ENCODE results near the gene NRTN.
A peak's percentile ranks its signal among the peaks of the same experiment; 100 is the strongest.

NRTN gene

DNA sequence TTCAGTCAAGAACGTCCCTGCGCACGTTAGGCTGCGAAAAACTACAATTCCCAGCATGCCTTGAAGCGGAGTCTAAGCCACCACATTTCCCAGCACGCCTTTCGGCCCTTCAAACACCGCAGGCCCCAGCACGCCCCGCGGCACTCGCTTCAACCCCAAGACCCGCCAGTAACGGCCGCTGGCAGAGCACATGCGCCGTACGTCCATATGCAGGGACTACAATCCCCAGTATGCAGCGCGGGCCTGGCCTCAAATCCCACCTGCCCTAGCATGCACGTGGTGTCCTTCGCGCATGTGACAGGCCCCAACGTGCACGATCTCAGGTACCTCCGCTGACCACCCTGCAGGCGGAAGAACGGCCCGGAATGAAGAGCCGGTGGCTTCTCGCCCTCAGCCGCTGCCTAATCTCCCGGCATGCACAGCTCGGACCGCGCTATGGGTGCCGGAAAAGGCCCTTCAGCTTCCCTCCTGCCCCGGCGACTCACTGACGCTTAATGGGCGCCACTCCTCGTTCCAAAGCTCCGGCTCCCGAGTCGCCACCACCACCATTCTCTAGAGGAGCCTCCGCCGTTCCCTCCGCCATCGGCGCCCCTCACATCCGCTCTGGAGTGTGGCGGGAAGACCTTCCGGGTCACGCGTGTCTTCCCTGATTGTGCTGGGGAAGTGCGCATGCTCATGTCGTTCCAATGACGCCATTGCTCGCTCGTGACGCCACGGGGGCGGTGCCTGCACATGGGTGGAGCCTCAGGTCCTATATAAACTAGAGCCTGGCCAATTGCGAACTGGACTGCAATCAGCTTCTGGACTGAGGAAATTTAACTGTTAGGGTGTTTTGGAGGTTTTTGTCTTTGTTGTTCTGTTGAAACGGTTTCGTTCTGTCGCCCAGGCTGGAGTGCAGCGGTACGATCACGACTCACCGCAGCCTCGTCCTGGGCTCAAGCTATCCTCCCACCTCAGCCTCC lies 14.0 kb upstream of the NRTN start, which contains the start of gene DUS3L:
DUS3L (minus strand) TSS at position 605 of the 962 bp plus-strand sequence; CDS start at position 583, 22 bp downstream.
- DNase-seq: peak; percentile 97 to 98

GRCh38 chr19:5792224-5792623 lies 12.6 kb upstream of the NRTN start:
- no peak for DNase-seq

- DNase-seq: no peak
These were observed 11.7 kb upstream of the NRTN start for GRCh38 chr19:5793188-5793587.

DNA sequence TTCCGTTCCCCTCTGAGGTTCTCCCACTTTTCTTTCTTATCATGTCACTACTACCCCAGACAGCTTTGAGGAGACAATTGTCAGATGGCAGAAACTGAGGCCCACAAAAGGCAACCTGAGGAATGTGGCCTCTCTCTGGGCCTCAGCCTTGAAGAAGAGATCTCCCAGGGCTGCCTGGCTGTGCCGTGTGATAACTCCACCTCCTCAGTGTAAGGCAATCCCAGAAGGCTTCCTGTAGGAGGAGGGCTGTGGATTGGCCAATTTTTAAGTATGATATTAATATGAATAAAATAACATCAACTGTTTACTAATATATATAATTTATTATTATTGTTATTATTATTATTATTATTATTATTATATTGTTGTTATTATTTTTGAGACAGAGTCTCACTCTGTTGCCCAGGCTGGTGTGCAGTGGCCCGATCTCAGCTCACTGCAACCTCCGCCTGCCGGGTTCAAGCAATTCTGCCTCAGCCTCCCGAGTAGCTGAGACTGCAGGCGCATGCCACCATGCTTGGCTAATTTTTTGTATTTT lies 9.4 kb upstream of the NRTN start:
- DNase-seq: no peak

DNA sequence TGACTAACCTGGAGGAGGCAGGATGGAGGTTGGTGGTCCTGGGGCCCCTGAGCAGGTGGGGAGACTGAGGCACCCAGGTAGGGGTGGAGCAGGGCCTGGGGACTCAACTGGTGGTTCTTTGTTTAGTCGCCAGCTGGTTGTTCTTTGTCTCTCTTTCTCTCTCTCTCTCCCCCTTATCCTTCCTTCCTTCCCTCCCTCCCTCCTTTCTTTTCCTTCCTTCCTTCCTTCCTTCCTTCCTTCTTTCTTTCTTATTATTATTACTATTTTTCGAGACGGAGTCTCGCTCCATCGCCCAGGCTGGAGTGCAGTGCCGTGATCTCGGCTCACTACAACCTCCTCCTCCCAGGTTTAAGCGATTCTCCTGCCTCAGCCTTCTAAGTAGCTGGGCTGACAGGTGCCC lies 6.6 kb upstream of the NRTN start:
- no peak for DNase-seq

GRCh38 chr19:5799247-5800241 lies 5.3 kb upstream of the NRTN start:
- no peak for DNase-seq

DNA sequence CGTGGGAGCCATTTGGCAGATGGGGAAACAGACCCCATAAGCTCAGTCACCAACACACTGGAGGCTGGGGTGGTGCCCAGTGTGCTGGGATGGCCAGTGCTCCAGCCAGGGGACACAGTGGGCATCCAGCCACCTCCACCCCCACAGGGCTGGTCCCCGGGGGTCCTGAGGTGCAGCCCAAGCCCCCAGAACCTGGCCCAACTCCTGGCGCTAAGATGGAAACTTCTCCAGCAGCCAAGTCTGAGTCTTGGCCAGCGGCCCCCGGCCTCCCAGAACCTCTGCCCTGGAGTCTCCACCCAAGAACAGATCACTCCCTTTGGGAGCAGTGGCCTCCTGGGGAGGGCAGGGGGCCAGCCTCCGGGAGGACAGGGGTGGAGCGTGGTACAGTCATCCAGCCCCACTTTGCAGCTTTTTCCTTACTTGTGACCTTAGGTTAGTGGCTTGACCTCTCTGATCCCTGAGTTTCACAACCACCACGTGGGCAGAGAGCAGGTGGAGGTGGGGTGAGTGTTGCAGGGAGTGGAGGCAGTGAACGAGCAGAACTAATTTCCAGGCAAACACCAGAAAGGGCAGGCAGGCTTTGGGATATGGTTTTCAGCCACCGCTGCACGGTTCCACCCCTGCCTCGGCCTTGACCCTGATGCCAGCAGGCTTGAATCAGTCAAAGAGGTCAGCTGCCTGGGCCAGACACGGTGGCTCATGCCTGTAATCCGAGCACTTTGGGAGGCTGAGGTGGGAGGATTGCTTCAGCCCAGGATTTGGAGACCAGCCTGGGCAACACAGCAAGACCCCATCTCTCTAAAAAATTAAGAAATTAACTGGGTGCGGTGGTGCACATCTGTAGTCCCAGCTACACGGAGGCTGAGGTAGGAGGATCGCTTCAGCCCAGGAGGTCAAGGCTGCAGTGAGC lies 4.3 kb upstream of the NRTN start:
- no peak for DNase-seq

DNA sequence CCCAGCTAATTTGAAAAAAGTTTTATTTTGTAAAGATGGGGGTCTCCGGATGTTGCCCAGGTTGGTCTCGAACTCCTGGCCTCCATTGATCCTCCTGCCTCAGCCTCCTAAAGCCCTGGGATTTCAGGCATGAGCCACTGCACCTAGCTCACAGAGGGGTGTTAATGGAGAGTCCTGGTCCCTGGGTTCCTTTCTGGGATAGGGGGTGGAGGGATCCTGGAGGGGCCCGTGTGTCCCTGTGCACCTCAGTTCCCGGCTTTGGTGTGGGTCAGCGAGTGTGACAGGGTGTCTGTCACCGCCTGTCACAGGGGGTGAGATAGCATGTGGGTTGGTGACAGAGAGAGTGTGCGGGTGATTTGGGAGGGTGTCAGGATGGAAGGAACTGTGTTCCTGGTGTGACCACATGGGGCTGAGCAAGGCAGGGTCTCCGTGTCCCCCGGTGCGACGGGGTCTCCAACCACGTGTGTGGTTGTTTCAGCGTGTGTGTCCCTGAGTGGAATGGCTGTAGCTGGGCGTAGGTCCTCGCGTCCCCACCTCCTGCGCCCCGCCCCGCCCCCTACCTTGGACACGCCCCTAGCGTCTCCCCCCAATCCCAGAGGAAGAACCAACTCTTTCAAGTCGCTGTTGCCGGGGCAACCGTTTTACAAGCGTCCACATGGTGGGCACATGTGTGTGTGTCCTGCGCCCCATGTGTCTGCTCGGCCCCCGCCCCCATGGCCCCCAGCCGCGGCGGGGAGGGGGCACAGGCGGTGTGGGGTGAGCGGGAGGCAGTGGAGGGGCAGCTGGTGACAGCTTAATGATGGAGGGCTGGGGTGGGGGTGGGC lies 2.9 kb upstream of the NRTN start:
- DNase-seq: no peak

DNA sequence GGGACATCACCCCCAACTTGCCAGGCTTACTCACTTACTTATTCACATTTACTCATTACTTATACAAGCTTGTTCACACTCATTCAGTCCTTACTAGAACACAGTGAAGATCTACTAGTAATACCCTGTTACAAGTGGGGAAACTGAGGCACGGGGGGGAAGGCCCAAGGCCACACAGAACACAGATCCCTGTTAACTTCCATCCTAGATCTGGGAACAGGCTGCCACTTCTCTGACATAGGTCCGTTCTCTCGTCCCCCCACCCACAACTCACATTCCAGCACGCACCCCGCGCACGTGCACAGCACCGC lies 1.5 kb upstream of the NRTN start:
- DNase-seq: no peak

- peak; percentile 91 to 93 for DNase-seq
These were observed 933 bp upstream of the NRTN start for GRCh38 chr19:5803752-5804515.

DNA sequence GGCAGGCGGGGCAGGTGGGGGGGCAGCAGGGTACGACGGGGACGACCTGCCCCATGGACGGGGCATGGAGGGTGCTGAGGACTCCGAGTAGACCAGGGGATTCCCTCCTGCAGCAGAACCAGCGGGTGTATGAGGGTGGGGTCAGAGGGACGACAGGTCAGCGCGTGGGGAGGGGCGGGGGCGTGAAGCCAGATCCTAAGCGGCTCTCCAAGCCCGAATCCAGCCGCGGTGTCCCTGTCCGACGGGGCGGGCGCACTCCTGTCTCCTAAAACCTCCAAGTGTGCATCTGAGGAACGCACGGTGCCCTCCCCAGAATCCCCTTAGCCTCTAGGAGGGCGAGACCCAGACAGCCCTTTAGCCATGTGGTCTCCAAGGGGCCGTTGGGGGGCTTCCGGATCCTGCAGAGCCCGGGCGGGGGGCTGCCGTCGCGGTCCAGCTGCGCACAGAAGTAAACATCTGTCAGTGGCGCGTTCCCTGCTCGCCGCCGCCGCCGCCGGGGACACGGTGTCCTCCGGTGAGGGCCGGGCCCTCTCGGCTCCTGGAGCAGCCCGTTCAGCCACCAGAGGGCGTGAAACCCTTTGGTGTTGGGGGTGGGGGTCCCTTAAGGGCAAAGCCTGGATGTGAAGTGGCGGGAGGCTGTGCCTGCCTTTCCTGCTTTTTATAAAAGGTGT lies 730 bp downstream of the NRTN start:
- DNase-seq: peak; percentile 48 to 61

DNA sequence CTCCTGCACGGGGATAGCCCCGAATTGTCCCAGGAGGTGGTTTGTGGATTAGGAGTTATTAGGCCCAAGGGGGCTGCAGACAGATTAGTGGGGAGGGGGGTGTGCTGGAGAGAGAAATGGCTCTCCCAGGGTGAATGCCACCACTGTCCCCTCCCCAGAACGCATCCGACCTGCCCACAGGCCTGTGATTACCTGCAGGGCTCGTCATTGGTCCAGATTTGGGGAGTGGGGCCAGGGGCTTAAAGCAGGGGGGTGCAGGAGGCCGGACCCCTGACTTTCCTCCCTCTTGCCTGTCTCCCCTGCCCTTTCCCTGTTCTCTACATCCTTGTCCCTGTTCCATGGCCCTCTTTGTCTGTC lies 1.2 kb downstream of the NRTN start:
- DNase-seq: no peak

DNA sequence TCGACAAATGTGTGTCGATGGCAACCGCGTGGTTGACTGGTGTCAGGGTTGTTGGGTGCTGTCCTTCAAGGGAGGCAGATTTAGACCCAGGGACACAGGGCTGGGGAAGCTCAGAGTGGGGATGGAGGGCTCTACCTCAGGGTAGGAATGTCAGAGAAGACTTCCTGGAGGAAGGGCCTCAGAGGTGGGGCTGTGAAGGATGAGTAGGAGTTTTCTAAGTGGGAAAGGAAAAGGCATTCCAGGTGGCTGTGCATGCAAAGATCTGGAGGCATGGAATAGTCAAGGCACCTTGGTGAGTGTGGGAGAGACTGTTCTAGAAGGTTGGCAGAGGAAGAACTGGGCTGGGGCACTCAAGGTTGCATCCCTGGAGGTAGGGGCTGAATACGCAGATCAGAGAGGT lies 2.0 kb downstream of the NRTN start:
- no peak for DNase-seq

DNA sequence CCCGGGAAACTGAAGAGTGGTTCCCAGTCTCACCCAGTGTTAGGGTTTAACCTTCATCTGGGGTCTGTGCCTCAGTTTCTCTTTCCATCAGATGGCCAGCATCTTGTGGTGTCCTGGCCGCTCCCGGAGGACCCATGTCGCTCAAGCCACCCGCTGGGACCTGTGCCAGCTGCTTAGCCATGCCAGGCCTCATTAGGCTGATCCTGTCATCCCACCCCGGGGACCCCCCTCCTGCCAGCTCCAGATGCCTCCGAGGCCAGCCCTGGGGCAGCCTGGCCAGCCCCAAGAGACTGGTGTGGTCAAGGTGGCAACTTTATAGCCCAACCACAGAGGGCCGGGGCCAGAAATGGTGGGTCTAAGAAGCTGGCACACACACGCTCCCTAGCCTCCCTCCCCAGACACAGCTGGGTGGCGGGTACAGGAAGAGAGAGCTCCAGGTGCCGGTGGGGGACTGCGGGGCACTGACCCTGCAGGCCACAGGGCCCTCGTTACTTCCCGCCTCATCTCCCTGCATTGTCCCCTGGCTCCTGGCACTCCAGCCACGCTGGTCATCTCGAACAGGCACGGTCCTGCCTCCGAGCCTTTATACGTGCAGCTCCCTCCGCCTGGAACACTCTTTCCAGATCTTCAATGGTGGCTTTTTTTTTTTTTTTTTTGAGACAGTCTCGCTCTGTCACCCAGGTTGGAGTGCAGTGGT lies 3.4 kb downstream of the NRTN start:
- no peak for DNase-seq

GRCh38 chr19:5809053-5809452 lies 4.2 kb downstream of the NRTN start:
- no peak for DNase-seq

GRCh38 chr19:5809469-5809868 lies 4.6 kb downstream of the NRTN start:
- no peak for DNase-seq

- DNase-seq: no peak
These were observed 6.2 kb downstream of the NRTN start for GRCh38 chr19:5811117-5811516.

DNA sequence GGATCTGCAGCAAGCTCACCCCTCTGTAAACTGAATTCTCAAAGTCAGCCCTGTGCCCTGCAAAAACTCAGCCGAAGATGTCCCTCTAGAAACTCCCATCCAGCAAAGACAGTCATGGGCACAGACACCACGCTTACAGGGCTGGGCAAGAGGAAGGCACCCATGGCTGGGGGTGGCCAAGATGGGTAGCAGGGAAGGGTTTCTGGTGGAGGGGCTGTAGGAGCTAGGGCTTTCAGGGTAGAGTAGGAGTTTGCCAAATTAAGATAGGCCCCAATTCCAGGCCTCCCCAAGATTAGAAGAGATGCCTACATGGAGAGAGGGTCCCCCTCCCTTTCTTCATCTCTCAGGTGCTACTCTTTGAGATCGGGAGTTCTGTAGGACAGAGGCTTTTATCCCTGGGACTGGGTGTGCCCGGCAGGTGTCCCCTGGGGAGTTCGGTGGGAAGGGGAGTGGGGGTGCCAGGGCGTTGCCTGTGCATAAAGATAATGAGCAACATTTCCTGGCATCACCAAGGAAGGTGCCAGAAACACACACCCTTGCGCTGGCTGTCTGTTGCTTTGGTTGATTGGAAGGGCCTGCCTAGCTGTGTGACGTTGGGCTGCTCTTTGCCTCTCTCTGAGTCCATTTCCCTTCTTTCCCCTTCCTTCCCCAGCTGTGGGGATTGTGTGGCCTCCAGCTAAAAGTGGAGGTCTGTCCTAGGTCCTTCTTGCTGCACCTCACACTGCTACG lies 9.4 kb downstream of the NRTN start:
- DNase-seq: no peak

GRCh38 chr19:5814852-5815246 lies 10.0 kb downstream of the NRTN start:
- DNase-seq: no peak
